Raji (cell line): ENCODE results near the gene FAM187B.

Experiments used
- POLR2A ChIP-seq: IDR thresholded peaks from 2 replicates; pipeline ENCODE4 v1.6.1; 2011; ENCODE audit warnings: low read depth, low read length, control low read depth; ENCODE audit not compliant: insufficient read depth

FAM187B gene

DNA sequence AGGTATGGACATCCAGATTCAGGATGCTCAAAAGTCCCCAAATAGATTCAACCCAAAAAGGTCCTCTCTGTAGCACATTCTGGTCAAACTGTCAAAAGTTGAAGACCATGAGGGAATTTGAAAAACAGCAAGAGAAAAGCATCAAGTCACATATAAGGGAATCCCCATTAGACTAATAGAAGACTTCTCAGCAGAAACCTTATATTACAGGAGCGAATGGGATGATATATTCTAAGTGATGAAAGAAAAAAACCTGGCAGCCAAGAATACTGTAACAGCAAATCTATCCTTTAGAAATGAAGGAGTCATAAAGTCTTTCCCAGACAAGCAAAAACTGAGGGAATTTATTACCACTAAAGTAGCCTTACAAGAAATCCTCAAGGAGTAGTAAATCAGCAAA, 44.3 kb downstream of the FAM187B start:
- TF ChIP-seq POLR2A = no peak

DNA sequence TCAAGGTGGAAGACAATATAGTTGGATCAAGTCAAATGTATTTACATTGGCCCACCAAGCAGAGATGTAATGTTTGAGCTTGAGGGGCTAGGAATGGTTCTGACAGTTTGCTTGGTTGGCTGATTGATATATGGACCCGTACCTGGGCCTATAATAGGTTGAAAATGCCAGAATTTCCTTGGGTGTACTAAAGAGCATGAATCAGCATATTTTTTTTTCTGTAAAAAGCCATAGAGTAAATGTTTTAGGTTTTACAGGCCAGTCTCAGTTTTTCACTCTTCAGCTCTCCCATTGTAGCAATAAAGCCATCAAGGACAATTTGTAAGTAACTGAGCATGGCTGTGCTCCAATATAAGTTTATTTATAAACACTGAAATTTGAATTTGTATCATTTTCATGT, 47.2 kb downstream of the FAM187B start:
- no peak for TF ChIP-seq POLR2A

DNA sequence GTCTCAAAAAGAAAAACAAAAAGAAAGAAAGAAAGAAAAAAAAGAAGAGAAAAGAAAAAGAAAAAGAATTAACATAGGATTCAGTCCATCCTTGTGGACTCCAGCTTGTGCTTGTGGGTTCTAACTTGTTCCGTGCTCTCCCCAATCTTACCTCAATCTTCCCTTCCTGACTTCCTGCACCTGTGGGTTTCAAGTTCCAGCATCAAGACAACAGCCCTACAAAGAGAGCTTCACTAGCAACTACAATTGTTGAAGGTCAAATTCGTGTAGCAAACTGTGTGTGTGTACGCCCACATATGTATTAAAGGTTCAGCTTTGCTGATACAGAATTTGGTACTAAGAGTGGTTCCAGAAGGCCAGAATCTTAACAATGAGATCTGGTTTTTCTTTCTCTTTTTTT, 48.7 kb downstream of the FAM187B start:
- TF ChIP-seq POLR2A = no peak

DNA sequence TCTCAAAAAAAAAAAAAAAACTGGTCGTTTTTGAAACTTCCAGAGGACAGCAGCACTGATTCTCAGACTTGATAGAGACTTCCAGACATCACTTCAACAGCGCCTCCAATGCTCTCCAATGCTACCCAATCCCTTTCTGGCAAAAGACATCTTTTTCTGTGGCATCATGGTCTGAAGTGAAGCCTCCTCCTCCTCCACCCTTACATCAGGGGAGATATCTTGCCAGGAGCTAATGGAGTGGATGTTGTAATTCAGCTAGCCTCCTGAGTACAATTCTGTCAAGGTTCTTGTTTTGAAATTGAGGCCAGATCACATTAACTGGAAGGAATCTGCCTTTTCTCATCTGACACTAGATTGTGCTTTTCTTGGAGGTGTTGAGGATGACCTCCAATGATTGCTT, 49.8 kb downstream of the FAM187B start:
- TF ChIP-seq POLR2A = no peak

DNA sequence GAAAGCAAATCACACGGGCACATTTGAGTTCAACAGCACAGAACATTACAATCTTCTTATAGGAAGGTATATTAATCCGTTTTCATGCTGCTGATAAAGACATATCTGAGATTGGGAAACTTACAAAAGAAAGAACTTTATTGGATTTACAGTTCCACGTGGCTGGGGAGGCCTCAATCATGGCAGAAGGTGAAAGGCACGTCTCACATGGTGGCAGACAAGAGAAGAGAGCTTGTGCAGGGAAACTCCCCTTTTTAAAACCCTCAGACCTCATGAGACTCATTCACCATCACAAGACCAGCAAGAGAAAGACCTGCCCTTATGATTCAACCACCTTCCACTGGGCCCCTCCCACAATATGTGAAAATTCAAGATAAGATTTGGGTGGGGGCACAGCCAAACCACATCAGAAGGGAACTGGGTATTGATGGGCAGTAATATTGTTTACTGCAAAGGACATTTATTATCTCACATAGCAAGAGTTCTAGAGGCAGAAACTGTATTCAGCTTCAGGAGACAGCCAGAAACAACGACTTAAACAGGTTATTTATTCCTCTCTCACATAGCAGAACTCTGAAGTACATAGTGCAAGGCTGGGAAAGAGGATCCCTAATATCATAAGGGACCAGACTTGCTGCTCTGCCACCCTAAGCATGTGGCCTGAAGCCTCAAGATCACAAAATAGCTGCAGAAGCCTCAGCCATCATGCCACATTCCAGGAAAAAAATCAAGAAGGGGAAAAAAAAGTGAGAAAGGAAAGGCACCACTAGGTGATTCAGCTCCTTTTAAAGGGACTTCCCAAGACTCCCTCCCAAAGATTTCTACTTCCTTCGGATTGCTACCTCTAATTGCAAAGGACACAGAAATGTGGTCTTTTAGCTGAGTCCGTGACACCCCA, 50.9 kb downstream of the FAM187B start:
- TF ChIP-seq POLR2A = no peak

DNA sequence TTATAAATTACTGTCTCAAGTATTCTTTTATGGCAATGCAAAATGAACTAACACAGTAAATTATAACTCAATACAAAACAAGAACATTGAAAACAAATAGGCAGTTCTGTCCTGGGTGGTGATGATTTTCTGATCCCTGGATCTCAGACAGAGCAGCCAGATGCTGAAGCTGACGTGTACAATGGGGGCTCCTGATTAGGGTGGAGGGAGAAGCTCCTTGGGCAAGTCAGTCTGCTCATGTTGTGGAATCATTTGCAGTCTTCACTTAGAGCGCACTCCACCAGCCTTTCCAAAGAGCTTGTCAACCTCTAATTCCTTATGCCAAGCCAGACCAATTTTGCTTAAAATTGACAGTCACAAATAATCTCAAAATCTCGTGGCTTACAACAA, 52.4 kb downstream of the FAM187B start:
- no peak for TF ChIP-seq POLR2A
